Measurements from ENCODE around the gene SCN4A.

- TF ChIP-seq CTCF (IDR thresholded peaks at IDR 0.05) (no peak), POLR2A (IDR thresholded peaks at IDR 0.05) (no peak)
These were observed 29.2 kb upstream of the SCN4A start for GRCh38 chr17:64001763-64002529.
